HUES48 (cell line): Measurements from ENCODE around the gene RIMBP3C.
"Not testable (repeated sequence)": the region's sequence is repeated elsewhere in the genome, so short reads cannot be mapped to it uniquely, and the experiment has no call there.

Experiments
- H3K27ac ChIP-seq: one replicate; pipeline ENCODE4 v1.7.0; 2013; ENCODE audit warnings: low read depth, low read length, inconsistent platforms
- H3K27me3 ChIP-seq: 2 replicates; pipeline ENCODE4 v1.6.1; 2013; ENCODE audit warnings: mild to moderate bottlenecking, low read length; ENCODE audit not compliant: control insufficient read depth, insufficient read depth
- H3K36me3 ChIP-seq: 2 replicates; pipeline ENCODE4 v1.6.1; 2013; ENCODE audit warnings: low read length; ENCODE audit not compliant: control insufficient read depth, insufficient read depth
- H3K4me1 ChIP-seq: 2 replicates; pipeline ENCODE4 v1.6.1; 2013; ENCODE audit warnings: mild to moderate bottlenecking, low read length; ENCODE audit not compliant: control insufficient read depth, insufficient read depth
- H3K4me3 ChIP-seq: 2 replicates; pipeline ENCODE4 v1.5.1; 2013; ENCODE audit warnings: mild to moderate bottlenecking, low read depth, low read length
- H3K9ac ChIP-seq: 2 replicates; pipeline ENCODE4 v1.6.1; 2013; ENCODE audit warnings: mild to moderate bottlenecking, low read depth, low read length, moderate library complexity
- H3K9me3 ChIP-seq: 2 replicates; pipeline ENCODE4 v1.6.1; 2013; ENCODE audit warnings: low read length; ENCODE audit not compliant: control insufficient read depth, insufficient read depth

RIMBP3C gene

GRCh38 chr22:21551361-21551760 is at the start of gene RIMBP3C:
TSS of gene RIMBP3C (minus strand) at chr22:21551461. CDS start at chr22:21550976, 485 bp downstream.
- not testable (repeated sequence) for H3K27me3 ChIP-seq, H3K4me3 ChIP-seq, H3K27ac ChIP-seq, H3K4me1 ChIP-seq, H3K9me3 ChIP-seq, H3K9ac ChIP-seq, H3K36me3 ChIP-seq

DNA sequence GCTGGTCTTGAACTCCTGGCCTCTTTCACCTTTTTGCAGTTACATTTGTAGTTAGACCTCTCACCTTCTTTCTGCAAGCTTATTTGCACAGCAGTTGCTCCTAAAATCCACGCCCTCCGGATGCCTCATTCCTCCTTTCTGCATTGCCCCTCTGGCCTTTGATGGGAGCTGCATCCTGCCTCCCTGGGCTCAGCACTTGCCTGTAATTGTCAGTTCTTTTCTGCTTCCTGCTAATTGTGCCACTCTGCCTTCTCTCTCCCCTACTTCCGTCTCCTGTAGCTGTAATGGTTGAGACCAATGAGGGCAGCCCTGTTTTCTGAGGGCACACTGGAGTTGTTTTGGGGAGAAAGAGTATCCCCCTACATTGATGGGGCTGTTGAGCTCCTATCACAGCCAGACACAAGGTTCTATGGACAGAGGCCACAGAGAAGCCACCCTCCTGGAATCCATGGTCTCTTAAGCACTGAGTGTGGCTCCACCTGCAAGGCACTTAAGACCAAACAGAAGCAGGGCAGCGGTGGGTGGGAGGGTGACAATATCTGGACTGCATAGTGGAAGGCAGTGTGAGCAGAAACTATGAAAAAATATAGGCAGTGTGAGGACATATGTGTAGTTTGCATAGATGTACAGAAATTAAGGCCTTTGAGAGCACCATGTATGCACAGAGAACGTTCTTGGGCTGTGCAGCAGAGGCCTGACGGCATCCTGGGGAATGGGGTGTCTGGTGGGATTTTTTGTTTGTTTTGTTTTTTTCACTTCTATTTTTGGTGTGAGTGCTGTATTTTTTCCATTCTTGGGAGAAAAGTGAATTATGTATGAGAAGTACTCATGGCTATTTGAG is 48.0 kb upstream of the RIMBP3C start:
- H3K9ac ChIP-seq, result no peak overlapping the region
- peaks cover 33% of the 10 kb centered on the region for H3K36me3 ChIP-seq
- H3K9me3 ChIP-seq, result no peaks in the 10 kb centered on the region
- no peak overlapping the region for H3K27ac ChIP-seq
- no peaks in the 10 kb centered on the region for H3K27me3 ChIP-seq
- no peak overlapping the region for H3K4me3 ChIP-seq
- H3K4me1 ChIP-seq, result no peaks in the 10 kb centered on the region

GRCh38 chr22:21598302-21598701 is 47.0 kb upstream of the RIMBP3C start:
- no peak overlapping the region for H3K4me3 ChIP-seq
- H3K27me3 ChIP-seq, result no peaks in the 10 kb centered on the region
- no peak overlapping the region for H3K27ac ChIP-seq
- no peaks in the 10 kb centered on the region for H3K4me1 ChIP-seq
- H3K9me3 ChIP-seq, result no peaks in the 10 kb centered on the region
- no peak overlapping the region for H3K9ac ChIP-seq
- peaks cover 41% of the 10 kb centered on the region for H3K36me3 ChIP-seq

GRCh38 chr22:21596356-21597135 is 45.3 kb upstream of the RIMBP3C start:
- H3K9ac ChIP-seq, H3K27me3 ChIP-seq, H3K27ac ChIP-seq, H3K4me1 ChIP-seq, H3K4me3 ChIP-seq, H3K9me3 ChIP-seq: not testable (repeated sequence)
- H3K36me3 ChIP-seq, result peaks cover 52% of the 10 kb centered on the region

- Histone ChIP-seq H3K4me3 (no peak overlapping the region), H3K9me3 (no peaks in the 10 kb centered on the region), H3K4me1 (no peaks in the 10 kb centered on the region), H3K27me3 (no peaks in the 10 kb centered on the region), H3K27ac (no peak overlapping the region), H3K9ac (no peak overlapping the region), H3K36me3 (peaks cover 52% of the 10 kb centered on the region)
These were observed 43.7 kb upstream of the RIMBP3C start for GRCh38 chr22:21594865-21595452.

GRCh38 chr22:21593406-21594232 is 42.4 kb upstream of the RIMBP3C start:
- Histone ChIP-seq H3K4me1 (no peaks in the 10 kb centered on the region), H3K9me3 (no peaks in the 10 kb centered on the region), H3K27me3 (no peaks in the 10 kb centered on the region), H3K36me3 (peaks cover 48% of the 10 kb centered on the region), H3K4me3 (no peak overlapping the region), H3K9ac (no peak overlapping the region), H3K27ac (no peak overlapping the region)

DNA sequence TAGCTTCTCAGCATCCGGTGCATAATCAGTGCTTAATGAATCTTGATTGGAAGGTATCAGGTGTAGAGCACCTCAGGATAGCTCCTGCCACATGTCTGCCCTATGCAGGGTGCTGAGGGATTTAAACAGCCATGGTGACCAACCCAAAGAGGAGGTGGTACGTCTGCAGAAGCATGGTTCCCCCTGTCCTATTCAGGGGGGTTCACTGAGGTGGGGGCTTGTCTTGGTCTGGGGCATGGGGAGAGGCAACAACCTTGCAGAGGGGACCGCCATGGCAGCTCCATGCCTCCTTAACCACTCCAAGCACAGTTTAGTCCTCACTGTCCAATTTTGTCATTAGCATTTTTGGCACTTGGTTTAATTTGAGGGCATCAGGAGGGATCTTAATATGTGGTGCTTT is 41.2 kb upstream of the RIMBP3C start:
- H3K9ac ChIP-seq, result no peak overlapping the region
- no peaks in the 10 kb centered on the region for H3K9me3 ChIP-seq
- H3K27me3 ChIP-seq, result no peaks in the 10 kb centered on the region
- no peak overlapping the region for H3K27ac ChIP-seq
- H3K4me1 ChIP-seq, result no peaks in the 10 kb centered on the region
- peaks cover 48% of the 10 kb centered on the region for H3K36me3 ChIP-seq
- H3K4me3 ChIP-seq, result no peak overlapping the region

DNA sequence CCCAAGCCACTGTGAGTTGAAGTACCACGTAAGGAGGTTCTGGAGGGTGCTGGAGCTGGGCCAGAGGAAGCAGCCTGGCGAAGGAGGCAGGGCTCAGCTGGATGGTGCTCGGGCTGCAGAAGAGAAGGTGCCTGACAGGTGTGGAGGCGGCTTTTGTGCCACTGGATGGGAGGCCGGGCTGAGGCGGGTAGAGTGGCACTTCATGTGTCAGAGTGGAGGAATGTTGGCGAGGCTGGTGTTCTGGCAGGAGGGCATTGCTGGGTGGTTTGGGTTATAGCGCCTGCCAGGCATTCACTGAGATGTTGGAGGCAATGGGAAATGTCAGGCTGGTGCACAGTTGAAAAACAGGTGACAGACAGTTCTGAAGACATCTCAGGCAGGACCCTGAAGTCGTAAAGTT is 40.4 kb upstream of the RIMBP3C start:
- Histone ChIP-seq H3K9me3 (no peaks in the 10 kb centered on the region), H3K27ac (no peak overlapping the region), H3K36me3 (peaks cover 42% of the 10 kb centered on the region), H3K27me3 (no peaks in the 10 kb centered on the region), H3K4me1 (no peaks in the 10 kb centered on the region), H3K4me3 (no peak overlapping the region), H3K9ac (no peak overlapping the region)

GRCh38 chr22:21590809-21591641 is 39.8 kb upstream of the RIMBP3C start:
- Histone ChIP-seq H3K27me3 (no peaks in the 10 kb centered on the region), H3K9ac (no peak overlapping the region), H3K9me3 (no peaks in the 10 kb centered on the region), H3K4me1 (no peaks in the 10 kb centered on the region), H3K4me3 (no peak overlapping the region), H3K27ac (no peak overlapping the region), H3K36me3 (peaks cover 37% of the 10 kb centered on the region)

DNA sequence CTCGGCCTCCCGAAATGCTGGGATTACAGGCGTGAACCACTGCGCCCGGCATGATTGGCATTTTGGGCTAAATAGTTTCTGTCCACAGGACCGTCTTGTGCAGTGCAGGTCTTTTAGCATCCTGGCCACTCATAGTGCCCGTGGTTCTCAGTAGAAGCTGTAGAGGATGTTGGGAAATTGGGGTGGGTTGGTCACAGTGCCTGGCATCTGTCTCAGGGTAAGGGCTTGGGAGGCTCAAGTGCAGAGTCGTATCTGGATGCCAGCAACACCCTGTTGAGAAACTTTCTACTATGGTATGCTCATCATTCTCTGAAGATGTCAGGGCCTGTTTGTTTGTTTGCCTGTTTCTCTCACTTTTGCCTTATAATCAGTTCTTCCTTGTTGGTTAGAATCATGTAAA is 38.1 kb upstream of the RIMBP3C start:
- H3K9ac ChIP-seq, result no peak overlapping the region

More for the DNA sequence above, 38.1 kb upstream of the RIMBP3C start:
- H3K36me3 ChIP-seq, result peaks cover 21% of the 10 kb centered on the region
- no peaks in the 10 kb centered on the region for H3K27me3 ChIP-seq
- no peaks in the 10 kb centered on the region for H3K4me1 ChIP-seq
- no peak overlapping the region for H3K4me3 ChIP-seq
- H3K9me3 ChIP-seq, result no peaks in the 10 kb centered on the region
- no peak overlapping the region for H3K27ac ChIP-seq
